NB4 (cell line): ENCODE data around the gene PFN1.

Source experiments
- CTCF ChIP-seq: IDR thresholded peaks from one replicate; pipeline ENCODE4 v1.5.1; 2012; ENCODE audit warnings: low read depth, low read length
- POLR2A ChIP-seq: IDR thresholded peaks from 2 replicates; pipeline ENCODE4 v1.6.1; 2011; ENCODE audit warnings: mild to moderate bottlenecking; ENCODE audit not compliant: insufficient read length; ENCODE audit errors: extremely low read depth

GRCh38 chr17:4942760-4943508 lies 5.4 kb downstream of the PFN1 start:
- no peak for TF ChIP-seq CTCF
- TF ChIP-seq POLR2A, result no peak
